Glutamatergic neuron (in vitro differentiated cells): Measurements from ENCODE around the gene A1CF. TPM values are rescaled to one million over a fixed set of nuclear protein-coding genes. Genes with fewer than 3 reads are reported as not detected.

Source experiments
- DNase-seq: peaks from one replicate; pipeline ENCODE4 v3.0.0; 2022
- H3K27ac Mint-ChIP-seq: one replicate; pipeline ENCODE4 v1.8.0; 2020; ENCODE audit warnings: mild to moderate bottlenecking, mixed read lengths, inconsistent platforms; ENCODE audit not compliant: unreplicated experiment
- H3K27me3 Mint-ChIP-seq: one replicate; pipeline ENCODE4 v1.8.0; 2020; ENCODE audit warnings: mild to moderate bottlenecking, moderate library complexity, mixed read lengths, inconsistent platforms; ENCODE audit not compliant: unreplicated experiment
- H3K36me3 Mint-ChIP-seq: one replicate; pipeline ENCODE4 v1.8.0; 2020; ENCODE audit warnings: mild to moderate bottlenecking, mixed read lengths, inconsistent platforms; ENCODE audit not compliant: unreplicated experiment
- H3K4me1 Mint-ChIP-seq: one replicate; pipeline ENCODE4 v1.8.0; 2020; ENCODE audit warnings: mild to moderate bottlenecking, low read depth, mixed read lengths, inconsistent platforms; ENCODE audit not compliant: unreplicated experiment
- H3K4me3 Mint-ChIP-seq: one replicate; pipeline ENCODE4 v1.8.0; 2020; ENCODE audit warnings: mild to moderate bottlenecking, mixed read lengths, inconsistent platforms; ENCODE audit not compliant: unreplicated experiment
- H3K9me3 Mint-ChIP-seq: one replicate; pipeline ENCODE4 v1.8.0; 2020; ENCODE audit warnings: mild to moderate bottlenecking, moderate library complexity, mixed read lengths, inconsistent platforms; ENCODE audit not compliant: unreplicated experiment
- total RNA-seq: library from RNA; stranded (reverse); fragmentation: NEBNext Ultra II Directional; extraction: Animal tissue kit (Norgen Biotek cat#: 25700); gene quantifications from one replicate; pipeline ENCODE4 v1.2.1, GENCODE V29; 2021; ENCODE audit not compliant: unreplicated experiment
- TF ChIP-seq, protein P1 (sequence below): fragments of 200-600 bp; sonication (generic); IDR thresholded peaks from one replicate; pipeline ENCODE4 v1.5.0; 2021; ENCODE audit not compliant: partially characterized antibody, unreplicated experiment

Gene A1CF
- total RNA-seq, 1 donor from 2014 or later, result not detected

DNA sequence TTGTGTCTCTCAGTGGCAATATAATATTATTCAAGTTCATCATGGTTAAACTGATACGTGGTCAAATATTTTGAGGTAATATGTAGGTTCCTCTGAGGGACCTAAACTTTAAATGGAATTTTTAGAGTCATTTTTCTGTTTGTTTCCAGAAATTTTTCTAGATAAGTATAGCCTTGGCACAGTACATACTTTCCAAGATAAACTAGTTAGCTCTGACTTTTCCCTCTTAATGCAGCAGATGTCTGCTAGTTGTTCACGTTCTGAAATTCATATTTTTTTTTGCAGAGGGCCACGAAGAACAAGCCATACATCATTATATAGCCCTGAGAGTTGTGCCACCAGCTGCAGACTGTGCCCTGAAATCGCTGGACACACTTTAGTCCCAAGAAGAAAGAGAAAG, 61.6 kb downstream of the A1CF start:
- Mint-ChIP-seq H3K27ac (no peak overlapping the region), H3K4me1 (no peaks in the 10 kb centered on the region), H3K27me3 (peaks cover 1% of the 10 kb centered on the region), H3K9me3 (no peaks in the 10 kb centered on the region), H3K36me3 (no peaks in the 10 kb centered on the region), H3K4me3 (no peak overlapping the region)
- no peak for DNase-seq
- TF ChIP-seq, protein P1, sequence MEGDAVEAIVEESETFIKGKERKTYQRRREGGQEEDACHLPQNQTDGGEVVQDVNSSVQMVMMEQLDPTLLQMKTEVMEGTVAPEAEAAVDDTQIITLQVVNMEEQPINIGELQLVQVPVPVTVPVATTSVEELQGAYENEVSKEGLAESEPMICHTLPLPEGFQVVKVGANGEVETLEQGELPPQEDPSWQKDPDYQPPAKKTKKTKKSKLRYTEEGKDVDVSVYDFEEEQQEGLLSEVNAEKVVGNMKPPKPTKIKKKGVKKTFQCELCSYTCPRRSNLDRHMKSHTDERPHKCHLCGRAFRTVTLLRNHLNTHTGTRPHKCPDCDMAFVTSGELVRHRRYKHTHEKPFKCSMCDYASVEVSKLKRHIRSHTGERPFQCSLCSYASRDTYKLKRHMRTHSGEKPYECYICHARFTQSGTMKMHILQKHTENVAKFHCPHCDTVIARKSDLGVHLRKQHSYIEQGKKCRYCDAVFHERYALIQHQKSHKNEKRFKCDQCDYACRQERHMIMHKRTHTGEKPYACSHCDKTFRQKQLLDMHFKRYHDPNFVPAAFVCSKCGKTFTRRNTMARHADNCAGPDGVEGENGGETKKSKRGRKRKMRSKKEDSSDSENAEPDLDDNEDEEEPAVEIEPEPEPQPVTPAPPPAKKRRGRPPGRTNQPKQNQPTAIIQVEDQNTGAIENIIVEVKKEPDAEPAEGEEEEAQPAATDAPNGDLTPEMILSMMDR, result no peak

DNA sequence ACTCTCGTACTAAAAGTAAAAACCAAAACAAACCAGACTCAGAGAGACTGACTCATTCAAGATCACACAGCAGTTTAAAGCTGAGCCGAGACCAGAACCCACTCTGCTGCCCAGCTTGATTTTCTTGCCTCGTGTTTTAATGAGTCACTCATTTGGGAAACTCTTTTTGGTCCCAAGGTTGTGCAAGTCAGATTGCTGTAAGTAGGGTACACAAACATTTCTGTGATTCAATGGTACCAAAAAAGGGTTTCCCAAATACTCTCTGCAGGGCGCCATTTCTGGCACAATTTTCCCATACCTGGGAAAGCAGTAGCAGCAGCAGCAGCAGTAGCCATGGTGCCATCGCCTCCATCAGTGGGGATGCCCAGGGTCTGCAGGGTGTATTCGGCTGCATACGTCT, 75.8 kb downstream of the A1CF start:
- TF ChIP-seq, protein P1, result no peak
- H3K4me3 Mint-ChIP-seq, result no peak overlapping the region
- peaks cover 1% of the 10 kb centered on the region for H3K27me3 Mint-ChIP-seq
- H3K36me3 Mint-ChIP-seq, result no peaks in the 10 kb centered on the region
- H3K9me3 Mint-ChIP-seq, result no peaks in the 10 kb centered on the region
- H3K27ac Mint-ChIP-seq, result no peak overlapping the region
- no peak for DNase-seq
- no peaks in the 10 kb centered on the region for H3K4me1 Mint-ChIP-seq

DNA sequence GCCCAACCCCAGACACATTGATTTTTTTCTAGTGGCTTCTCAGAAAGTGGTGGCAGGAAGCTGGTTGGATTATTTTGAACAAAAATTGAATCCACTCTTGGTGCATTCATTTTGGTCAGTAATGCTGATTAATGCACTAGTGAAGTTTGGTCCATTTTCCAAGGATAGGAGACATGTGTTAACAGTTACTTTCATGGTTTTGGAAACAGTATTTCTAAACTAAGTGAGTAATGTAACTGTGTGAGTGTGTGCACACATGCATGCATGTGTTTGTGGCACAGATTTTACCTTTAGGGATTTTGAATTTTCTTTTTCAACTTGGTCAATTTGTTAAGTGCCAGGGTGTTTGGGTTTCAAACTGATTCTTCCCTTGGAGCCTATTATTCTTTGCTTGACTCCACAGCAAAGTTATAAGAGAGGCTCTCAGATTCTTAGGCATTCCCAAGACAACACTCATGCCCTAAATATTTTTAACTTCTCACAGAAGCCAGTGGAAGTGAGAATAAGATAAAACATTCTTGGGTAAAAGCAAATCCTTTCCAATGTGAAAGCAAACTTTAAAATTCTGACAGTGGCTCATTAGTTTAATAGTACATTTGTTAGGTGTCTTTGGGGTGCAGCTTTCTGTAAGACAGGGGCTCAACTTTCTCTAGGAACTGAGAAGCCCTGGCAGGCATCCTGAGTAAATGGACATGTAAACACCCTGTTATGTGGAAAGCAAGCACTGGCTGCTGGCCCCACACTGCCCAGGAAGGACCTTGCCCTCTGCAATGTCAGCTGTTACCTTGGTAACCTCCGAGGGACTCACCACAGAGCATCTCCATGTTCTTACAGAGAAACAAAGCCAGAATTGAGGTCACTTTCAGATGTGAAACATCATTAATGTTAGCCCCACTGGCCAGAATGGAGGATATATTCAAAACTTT, 77.3 kb downstream of the A1CF start:
- TF ChIP-seq, protein P1, result no peak
- DNase-seq, result no peak
- no peak overlapping the region for H3K4me3 Mint-ChIP-seq
- H3K36me3 Mint-ChIP-seq, result no peaks in the 10 kb centered on the region
- H3K27me3 Mint-ChIP-seq, result peaks cover 1% of the 10 kb centered on the region
- H3K4me1 Mint-ChIP-seq, result no peaks in the 10 kb centered on the region
- H3K9me3 Mint-ChIP-seq, result no peaks in the 10 kb centered on the region
- H3K27ac Mint-ChIP-seq, result no peak overlapping the region

DNA sequence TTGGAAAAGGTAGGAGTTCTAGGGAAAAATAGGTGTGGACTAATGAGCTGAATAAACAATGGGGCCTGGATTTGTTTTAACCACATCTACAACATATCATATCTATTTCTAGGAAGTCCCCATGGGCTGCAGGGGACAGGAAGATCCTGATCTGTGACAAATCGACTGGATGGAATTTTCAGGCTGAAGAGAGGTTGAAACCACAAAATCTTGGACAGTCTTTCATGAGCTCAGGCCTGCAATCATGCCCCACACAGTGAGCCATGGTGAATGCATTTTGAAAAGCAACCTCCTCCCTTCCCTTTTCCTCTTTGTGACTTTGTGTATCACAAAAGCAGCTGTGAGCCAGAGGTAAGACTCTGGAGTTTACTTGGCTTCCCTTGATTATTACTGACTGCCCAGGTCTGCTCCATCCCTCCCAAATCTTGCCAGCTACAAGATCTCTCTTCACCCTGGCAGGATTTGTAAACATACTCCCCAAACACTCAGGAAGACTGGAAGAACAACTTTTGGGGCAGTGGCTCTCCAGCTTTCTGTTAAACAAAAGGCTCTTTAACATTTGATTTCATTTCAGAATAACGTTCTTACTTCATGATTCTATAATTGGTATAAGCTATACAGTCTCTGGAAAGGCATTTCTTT, 79.3 kb downstream of the A1CF start:
- DNase-seq, result no peak
- Mint-ChIP-seq H3K36me3 (no peaks in the 10 kb centered on the region), H3K4me3 (no peak overlapping the region), H3K27ac (no peak overlapping the region), H3K4me1 (no peaks in the 10 kb centered on the region), H3K9me3 (no peaks in the 10 kb centered on the region), H3K27me3 (no peaks in the 10 kb centered on the region)
- TF ChIP-seq, protein P1, result no peak

DNA sequence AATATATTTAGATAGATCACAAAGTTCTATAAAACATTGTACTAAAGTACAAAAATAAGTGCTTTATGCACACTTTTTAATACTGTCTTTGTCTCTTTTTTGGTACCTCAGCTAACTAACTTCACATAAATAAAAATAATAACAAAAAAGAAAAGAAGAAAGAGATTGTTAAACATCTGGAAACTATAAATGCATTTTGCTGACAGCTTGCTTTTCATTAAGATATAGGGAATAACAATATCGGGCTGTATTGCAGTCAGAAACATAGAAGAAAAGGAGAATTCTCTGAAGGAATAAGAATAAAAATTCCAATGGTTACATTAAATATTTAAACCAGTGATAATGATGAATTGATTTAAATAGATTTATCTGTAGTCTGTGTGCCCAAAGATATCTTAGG, 85.8 kb downstream of the A1CF start:
- Mint-ChIP-seq H3K27ac (no peak overlapping the region), H3K36me3 (no peaks in the 10 kb centered on the region), H3K4me3 (no peak overlapping the region), H3K4me1 (no peaks in the 10 kb centered on the region), H3K9me3 (no peaks in the 10 kb centered on the region), H3K27me3 (no peaks in the 10 kb centered on the region)
- TF ChIP-seq, protein P1, result no peak
- no peak for DNase-seq
